Stomach (tissue), 4 donors: ENCODE data around the gene HAUS8.

Experiments used
- CTCF ChIP-seq, 7 experiments: fragments of 450-650 bp in 4 of 7; fragments of 200-600 bp in 3 of 7; sonication (generic) in 3 of 7; IDR thresholded peaks; one replicate each; pipeline ENCODE4 v1.5.1; 2016 to 2019; ENCODE audit warnings: antibody characterized with exemption in 7 of 7, control low read depth in 2 of 7, mild to moderate bottlenecking in 1 of 7
- POLR2A ChIP-seq, 4 donors: fragments of 450-650 bp; IDR thresholded peaks; one replicate each; pipeline ENCODE4 v1.6.1; 2016; ENCODE audit warnings: antibody characterized with exemption in 4 of 4, control low read depth in 2 of 4, mild to moderate bottlenecking in 1 of 4, moderate library complexity in 1 of 4

GRCh38 chr19:17005000-17005399 is 70.3 kb downstream of the HAUS8 start:
- TF ChIP-seq CTCF (IDR thresholded peaks at IDR 0.05) (no peak), POLR2A (IDR thresholded peaks at IDR 0.05) (no peak)
